ENCODE data around the gene KRTAP4-1. TPM values are rescaled to one million over a fixed set of nuclear protein-coding genes. Genes with fewer than 3 reads are reported as not detected.

KRTAP4-1 gene
- total RNA-seq, 1 donor from 2014 or later = not detected

GRCh38 chr17:41147531-41148204 is 37.0 kb downstream of the KRTAP4-1 start:
- Histone ChIP-seq H3K4me3 (no peak overlapping the region), H3K9me3 (no peaks in the 10 kb centered on the region), H3K27ac (no peak overlapping the region), H3K4me1 (no peaks in the 10 kb centered on the region), H3K27me3 (no peaks in the 10 kb centered on the region), H3K36me3 (no peaks in the 10 kb centered on the region)
- TF ChIP-seq POLR2AphosphoS5 (IDR thresholded peaks at IDR 0.05; ENCODE audit: insufficient read depth in 1 of 2, low read depth in 1 of 2) = no peak
- TF ChIP-seq POLR2A (IDR thresholded peaks at IDR 0.05) = no peak
- no peak for TF ChIP-seq CTCF (IDR thresholded peaks at IDR 0.05)
- intact Hi-C loops (cut with DNase I) = no loop called here
- DNase-seq (ENCODE audit: extremely low spot score in 2 of 2) = no peak

GRCh38 chr17:41145261-41145660 is 39.5 kb downstream of the KRTAP4-1 start:
- no peak for DNase-seq (ENCODE audit: extremely low spot score in 2 of 2)
- Histone ChIP-seq H3K27me3 (no peaks in the 10 kb centered on the region), H3K4me3 (no peak overlapping the region), H3K4me1 (no peaks in the 10 kb centered on the region), H3K27ac (no peak overlapping the region), H3K9me3 (no peaks in the 10 kb centered on the region), H3K36me3 (no peaks in the 10 kb centered on the region)
- TF ChIP-seq POLR2A (IDR thresholded peaks at IDR 0.05) = no peak
- no peak for TF ChIP-seq POLR2AphosphoS5 (IDR thresholded peaks at IDR 0.05; ENCODE audit: insufficient read depth in 1 of 2, low read depth in 1 of 2)
- TF ChIP-seq CTCF (IDR thresholded peaks at IDR 0.05) = no peak
- intact Hi-C loops (cut with DNase I) = no loop called here

GRCh38 chr17:41144846-41145245 is 39.9 kb downstream of the KRTAP4-1 start:
- TF ChIP-seq POLR2A (IDR thresholded peaks at IDR 0.05) = no peak
- TF ChIP-seq POLR2AphosphoS5 (IDR thresholded peaks at IDR 0.05; ENCODE audit: insufficient read depth in 1 of 2, low read depth in 1 of 2) = no peak
- TF ChIP-seq CTCF (IDR thresholded peaks at IDR 0.05) = no peak
- H3K4me3 ChIP-seq = no peak overlapping the region
- H3K9me3 ChIP-seq = no peaks in the 10 kb centered on the region
- DNase-seq (ENCODE audit: extremely low spot score in 2 of 2) = no peak
- H3K4me1 ChIP-seq = no peaks in the 10 kb centered on the region
- no peaks in the 10 kb centered on the region for H3K27me3 ChIP-seq
- intact Hi-C loops (cut with DNase I) = no loop called here
- H3K36me3 ChIP-seq = no peaks in the 10 kb centered on the region
- H3K27ac ChIP-seq = no peak overlapping the region

GRCh38 chr17:41141361-41141760 is 43.4 kb downstream of the KRTAP4-1 start:
- no peak for DNase-seq (ENCODE audit: extremely low spot score in 2 of 2)

More at GRCh38 chr17:41141361-41141760, 43.4 kb downstream of the KRTAP4-1 start:
- no peak overlapping the region for H3K27ac ChIP-seq
- no peaks in the 10 kb centered on the region for H3K4me1 ChIP-seq
- no peaks in the 10 kb centered on the region for H3K27me3 ChIP-seq
- no peaks in the 10 kb centered on the region for H3K36me3 ChIP-seq
- intact Hi-C loops (cut with DNase I) = no loop called here
- H3K9me3 ChIP-seq = no peaks in the 10 kb centered on the region
- no peak overlapping the region for H3K4me3 ChIP-seq
- no peak for TF ChIP-seq CTCF (IDR thresholded peaks at IDR 0.05)
- no peak for TF ChIP-seq POLR2A (IDR thresholded peaks at IDR 0.05)
- no peak for TF ChIP-seq POLR2AphosphoS5 (IDR thresholded peaks at IDR 0.05; ENCODE audit: insufficient read depth in 1 of 2, low read depth in 1 of 2)
